ENCODE data around the gene RBBP8NL. TPM values are rescaled to one million over a fixed set of nuclear protein-coding genes. Genes with fewer than 3 reads are reported as not detected.
A peak's percentile ranks its signal among the peaks of the same experiment; 100 is the strongest.

RBBP8NL gene
- total and polyA plus RNA-seq, 4 donors, result under 0.01 to 0.14 TPM; not detected in 2

- no peak for DNase-seq (ENCODE audit: low spot score)
- Histone ChIP-seq H3K4me1 (ENCODE audit: control insufficient read depth in 4 of 4, insufficient read depth in 4 of 4, low read length in 3 of 4) (peaks cover 44 to 85% (median 65%) of the 10 kb centered on the region in 4 donors), H3K27ac (ENCODE audit: low read depth in 1 of 2, low read length in 2 of 2) (peak overlapping the region; percentile 40 to 41), H3K9ac (ENCODE audit: low read depth in 1 of 2, low read length in 2 of 2) (no peak overlapping the region), H3K4me3 (ENCODE audit: low read depth in 1 of 3, low read length in 3 of 3) (no peak overlapping the region), H3K9me3 (ENCODE audit: control insufficient read depth in 4 of 4, low read length in 3 of 4) (no peaks in the 10 kb centered on the region), H3K36me3 (ENCODE audit: control insufficient read depth in 4 of 4, insufficient read depth in 3 of 4, low read depth in 1 of 4, low read length in 3 of 4) (peaks cover 0 to 2% (median 0%) of the 10 kb centered on the region in 4 donors), H3K27me3 (ENCODE audit: control insufficient read depth in 4 of 4, insufficient read depth in 4 of 4, low read length in 3 of 4) (no peaks in the 10 kb centered on the region)
- WGBS, result 71% methylated on average over 27 of the region's 27 CpGs
- TF ChIP-seq, protein P1, sequence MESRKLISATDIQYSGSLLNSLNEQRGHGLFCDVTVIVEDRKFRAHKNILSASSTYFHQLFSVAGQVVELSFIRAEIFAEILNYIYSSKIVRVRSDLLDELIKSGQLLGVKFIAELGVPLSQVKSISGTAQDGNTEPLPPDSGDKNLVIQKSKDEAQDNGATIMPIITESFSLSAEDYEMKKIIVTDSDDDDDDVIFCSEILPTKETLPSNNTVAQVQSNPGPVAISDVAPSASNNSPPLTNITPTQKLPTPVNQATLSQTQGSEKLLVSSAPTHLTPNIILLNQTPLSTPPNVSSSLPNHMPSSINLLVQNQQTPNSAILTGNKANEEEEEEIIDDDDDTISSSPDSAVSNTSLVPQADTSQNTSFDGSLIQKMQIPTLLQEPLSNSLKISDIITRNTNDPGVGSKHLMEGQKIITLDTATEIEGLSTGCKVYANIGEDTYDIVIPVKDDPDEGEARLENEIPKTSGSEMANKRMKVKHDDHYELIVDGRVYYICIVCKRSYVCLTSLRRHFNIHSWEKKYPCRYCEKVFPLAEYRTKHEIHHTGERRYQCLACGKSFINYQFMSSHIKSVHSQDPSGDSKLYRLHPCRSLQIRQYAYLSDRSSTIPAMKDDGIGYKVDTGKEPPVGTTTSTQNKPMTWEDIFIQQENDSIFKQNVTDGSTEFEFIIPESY (IDR thresholded peaks at IDR 0.05), result no peak
- TF ChIP-seq RAD21 (IDR thresholded peaks at IDR 0.05), result no peak
- TF ChIP-seq TAF1 (conservative IDR thresholded peaks at IDR 0.05), result no peak
- no peak for TF ChIP-seq HNF4A (conservative IDR thresholded peaks at IDR 0.05)
- TF ChIP-seq ATF3 (IDR thresholded peaks at IDR 0.05), result no peak
- TF ChIP-seq CTCF (IDR thresholded peaks at IDR 0.05; ENCODE audit: low read depth, low read length, missing input control), result no peak
- TF ChIP-seq JUND (IDR thresholded peaks at IDR 0.05), result no peak
- TF ChIP-seq GABPA (IDR thresholded peaks at IDR 0.05 in 1 of 2, conservative IDR thresholded peaks at IDR 0.05 in 1 of 2), result no peak
- TF ChIP-seq SP1 (IDR thresholded peaks at IDR 0.05), result no peak
- TF ChIP-seq, protein P2, sequence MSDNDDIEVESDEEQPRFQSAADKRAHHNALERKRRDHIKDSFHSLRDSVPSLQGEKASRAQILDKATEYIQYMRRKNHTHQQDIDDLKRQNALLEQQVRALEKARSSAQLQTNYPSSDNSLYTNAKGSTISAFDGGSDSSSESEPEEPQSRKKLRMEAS (IDR thresholded peaks at IDR 0.05), result no peak
- no peak for TF ChIP-seq YY1 (IDR thresholded peaks at IDR 0.05)
- TF ChIP-seq, protein P3, sequence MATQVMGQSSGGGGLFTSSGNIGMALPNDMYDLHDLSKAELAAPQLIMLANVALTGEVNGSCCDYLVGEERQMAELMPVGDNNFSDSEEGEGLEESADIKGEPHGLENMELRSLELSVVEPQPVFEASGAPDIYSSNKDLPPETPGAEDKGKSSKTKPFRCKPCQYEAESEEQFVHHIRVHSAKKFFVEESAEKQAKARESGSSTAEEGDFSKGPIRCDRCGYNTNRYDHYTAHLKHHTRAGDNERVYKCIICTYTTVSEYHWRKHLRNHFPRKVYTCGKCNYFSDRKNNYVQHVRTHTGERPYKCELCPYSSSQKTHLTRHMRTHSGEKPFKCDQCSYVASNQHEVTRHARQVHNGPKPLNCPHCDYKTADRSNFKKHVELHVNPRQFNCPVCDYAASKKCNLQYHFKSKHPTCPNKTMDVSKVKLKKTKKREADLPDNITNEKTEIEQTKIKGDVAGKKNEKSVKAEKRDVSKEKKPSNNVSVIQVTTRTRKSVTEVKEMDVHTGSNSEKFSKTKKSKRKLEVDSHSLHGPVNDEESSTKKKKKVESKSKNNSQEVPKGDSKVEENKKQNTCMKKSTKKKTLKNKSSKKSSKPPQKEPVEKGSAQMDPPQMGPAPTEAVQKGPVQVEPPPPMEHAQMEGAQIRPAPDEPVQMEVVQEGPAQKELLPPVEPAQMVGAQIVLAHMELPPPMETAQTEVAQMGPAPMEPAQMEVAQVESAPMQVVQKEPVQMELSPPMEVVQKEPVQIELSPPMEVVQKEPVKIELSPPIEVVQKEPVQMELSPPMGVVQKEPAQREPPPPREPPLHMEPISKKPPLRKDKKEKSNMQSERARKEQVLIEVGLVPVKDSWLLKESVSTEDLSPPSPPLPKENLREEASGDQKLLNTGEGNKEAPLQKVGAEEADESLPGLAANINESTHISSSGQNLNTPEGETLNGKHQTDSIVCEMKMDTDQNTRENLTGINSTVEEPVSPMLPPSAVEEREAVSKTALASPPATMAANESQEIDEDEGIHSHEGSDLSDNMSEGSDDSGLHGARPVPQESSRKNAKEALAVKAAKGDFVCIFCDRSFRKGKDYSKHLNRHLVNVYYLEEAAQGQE (IDR thresholded peaks at IDR 0.05), result no peak
- no peak for TF ChIP-seq FOXA2 (IDR thresholded peaks at IDR 0.05)
- no peak for TF ChIP-seq HNF4G (IDR thresholded peaks at IDR 0.05)
- no peak for TF ChIP-seq EGR1 (IDR thresholded peaks at IDR 0.05; ENCODE audit: low read depth in 2 of 2)
- no peak for TF ChIP-seq NR2F2 (IDR thresholded peaks at IDR 0.05)
These were observed 62.2 kb downstream of the RBBP8NL start for GRCh38 chr20:62364911-62365736.
